ENCODE data around the gene PRODH2. TPM values are rescaled to one million over a fixed set of nuclear protein-coding genes. Genes with fewer than 3 reads are reported as not detected.

The PRODH2 gene
- total RNA-seq, 1 experiment from 2014 or later: 0.44 TPM

DNA sequence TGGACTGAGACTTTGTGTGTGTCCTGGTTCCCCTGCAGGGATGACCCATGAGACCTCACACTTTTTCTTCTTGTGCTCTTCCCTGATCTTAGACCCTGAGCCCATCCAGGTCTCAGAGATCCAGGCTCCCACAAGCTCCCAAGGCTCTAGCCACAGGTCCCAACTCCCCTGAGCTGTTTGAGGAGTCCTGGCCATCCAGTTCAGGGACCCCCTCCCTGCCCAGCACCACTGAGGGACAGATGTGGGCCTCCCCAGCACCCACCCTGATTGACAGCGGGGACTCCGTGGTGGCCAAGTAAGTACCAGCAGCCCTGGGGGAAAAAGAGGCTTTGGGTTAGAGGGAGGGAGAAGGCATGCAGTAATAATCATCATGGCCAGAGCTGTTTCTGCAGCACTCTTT, 52.9 kb downstream of the PRODH2 start:
- H3K4me2 ChIP-seq (ENCODE audit: low read length): peak overlapping the region; percentile 83; the same call in 1 of the 2 replicates
- H3K9me2 ChIP-seq (ENCODE audit: insufficient read depth): no peaks in the 10 kb centered on the region
- H3K4me1 ChIP-seq (ENCODE audit: control insufficient read depth in 1 of 2, insufficient read depth in 2 of 2, low read length in 2 of 2): peaks cover 14 to 25% of the 10 kb centered on the region in 2 experiments
- peaks cover 17% of the 10 kb centered on the region for H3K79me2 ChIP-seq (ENCODE audit: insufficient read depth, low read length)
- H3K4me3 ChIP-seq (replicated peaks in 1 of 2; ENCODE audit: low read depth in 1 of 2, low read length in 2 of 2): no peak overlapping the region
- BruUV-seq (replicated peaks): no TSS peak
- H3K9ac ChIP-seq (ENCODE audit: low read length): no peak overlapping the region
- no peak overlapping the region for H3K27ac ChIP-seq (ENCODE audit: low read depth, low read length)
- TF ChIP-seq YY1 (IDR thresholded peaks at IDR 0.05; ENCODE audit: extremely low read depth, insufficient replicate concordance, low read depth, low read length): no peak
- no peak for TF ChIP-seq POLR2AphosphoS5 (IDR thresholded peaks at IDR 0.05; ENCODE audit: low read depth, low read length)
- TF ChIP-seq FOSL1 (IDR thresholded peaks at IDR 0.05; ENCODE audit: low read depth): no peak
- TF ChIP-seq CTCF (IDR thresholded peaks at IDR 0.05 in 2 of 3, conservative IDR thresholded peaks at IDR 0.05 in 1 of 3; ENCODE audit: borderline replicate concordance in 1 of 3, insufficient read depth in 1 of 3, low read depth in 2 of 3, low read length in 2 of 3): no peak
- no peak for TF ChIP-seq CBX3 (IDR thresholded peaks at IDR 0.05; ENCODE audit: low read depth)
- CTCF ChIA-PET: no interaction called here
- H3K36me3 ChIP-seq (ENCODE audit: control insufficient read depth in 1 of 2, insufficient read depth in 2 of 2, low read length in 2 of 2): peaks cover 4 to 12% of the 10 kb centered on the region in 2 experiments; a peak in 2 of 4 replicates
- H3K27me3 ChIP-seq (ENCODE audit: insufficient read depth, low read length): no peaks in the 10 kb centered on the region
- no peaks in the 10 kb centered on the region for H4K20me1 ChIP-seq (ENCODE audit: insufficient read depth)
- POLR2A ChIA-PET: interaction anchor here (1.2 kb wide), 1 partner anchor 11 kb away, joined by 5 read pairs; the partner anchor contains the start of gene LIN37
- DNase-seq (ENCODE audit: low read depth, low spot score) (no peak), ATAC-seq (no peak)
- no peak overlapping the region for H2AFZ ChIP-seq (ENCODE audit: low read depth, low read length, poor library complexity, severe bottlenecking)
- H3K9me3 ChIP-seq (ENCODE audit: control insufficient read depth in 1 of 2, insufficient read depth in 1 of 2, low read depth in 1 of 2, low read length in 2 of 2): no peaks in the 10 kb centered on the region
- intact Hi-C loops (cut with micrococcal nuclease): no loop called here
- RAD21 ChIA-PET (ENCODE audit: low non-redundant PET in 1 of 2, low total read pairs in 2 of 2, uncharacterized antibody in 2 of 2, unreplicated experiment in 2 of 2): no interaction called here
